IMR-90 (cell line): ENCODE measurements around the gene CRISP2. TPM values are rescaled to one million over a fixed set of nuclear protein-coding genes. Genes with fewer than 3 reads are reported as not detected.

Source experiments
- ATAC-seq: fragments of 200-7000 bp; cut with Tn5 transposase; 2 replicates; pipeline ENCODE4 v1.9.1; 2020; ENCODE audit warnings: low read depth, mild to moderate bottlenecking, moderate library complexity
- BruUV-seq: library from RNA; stranded (reverse); fragments of 400-500 nt; replicated peaks from 2 replicates; lab custom pipeline; 2021; lab: Mats Ljungman, UMichigan
- CTCF ChIA-PET: fragments of 300-600 bp; formaldehyde crosslinking; extraction: SDS; loops from one replicate; lab custom pipeline; 2021; ENCODE audit warnings: antibody characterized with exemption; lab: Yijun Ruan, JAX
- POLR2A ChIA-PET: fragments of 300-600 bp; sonication (Branson Sonifier 250); formaldehyde crosslinking; loops from one replicate; lab custom pipeline; 2022; ENCODE audit warnings: antibody characterized with exemption; ENCODE audit not compliant: unreplicated experiment; lab: Charles Lee
- DNase-seq: peaks from one replicate; pipeline ENCODE4 v3.0.0; 2013
- H2AFZ ChIP-seq: replicated peaks from 2 replicates; pipeline ENCODE3; 2013; ENCODE audit warnings: low read length, mild to moderate bottlenecking; ENCODE audit not compliant: poor library complexity
- H2AK5ac ChIP-seq: 2 replicates; pipeline ENCODE4 v1.6.1; 2013; ENCODE audit warnings: low read depth, low read length, inconsistent platforms
- H2AK9ac ChIP-seq: replicated peaks from 2 replicates; pipeline ENCODE3; 2013; ENCODE audit warnings: mild to moderate bottlenecking, low read depth, low read length, moderate library complexity; ENCODE audit not compliant: poor library complexity
- H2BK120ac ChIP-seq: 2 replicates; pipeline ENCODE4 v1.6.1; 2013; ENCODE audit warnings: low read depth, low read length, inconsistent platforms
- H2BK15ac ChIP-seq: 3 replicates; pipeline ENCODE4 v1.6.1; 2013; ENCODE audit warnings: low read depth, low read length, inconsistent platforms
- H2BK20ac ChIP-seq: 2 replicates; pipeline ENCODE4 v1.6.1; 2013; ENCODE audit warnings: low read depth, mild to moderate bottlenecking, inconsistent platforms, low read length, moderate library complexity
- H2BK5ac ChIP-seq: 2 replicates; pipeline ENCODE4 v1.6.1; 2013; ENCODE audit warnings: mild to moderate bottlenecking, low read depth, low read length, inconsistent platforms; ENCODE audit not compliant: poor library complexity, severe bottlenecking
- H3K14ac ChIP-seq: replicated peaks from 2 replicates; pipeline ENCODE4 v1.6.1; 2013; ENCODE audit warnings: low read depth, low read length, inconsistent platforms
- H3K18ac ChIP-seq: 2 replicates; pipeline ENCODE4 v1.6.1; 2013; ENCODE audit warnings: low read depth, low read length, control low read depth
- H3K23ac ChIP-seq: 2 replicates; pipeline ENCODE4 v1.6.1; 2013; ENCODE audit warnings: low read depth, low read length, inconsistent platforms
- H3K27ac ChIP-seq: 2 replicates; pipeline ENCODE4 v1.5.1; 2013; ENCODE audit warnings: mild to moderate bottlenecking, control low read depth, low read length; ENCODE audit not compliant: insufficient read depth
- H3K27me3 ChIP-seq: 2 replicates; pipeline ENCODE4 v1.6.1; 2013; ENCODE audit warnings: low read length; ENCODE audit not compliant: control insufficient read depth, insufficient read depth
- H3K36me3 ChIP-seq: 2 replicates; pipeline ENCODE4 v1.6.1; 2013; ENCODE audit warnings: low read length, mixed read lengths; ENCODE audit not compliant: control insufficient read depth, insufficient read depth
- H3K4ac ChIP-seq: 2 replicates; pipeline ENCODE4 v1.6.1; 2013; ENCODE audit warnings: low read depth, low read length, inconsistent platforms
- H3K4me1 ChIP-seq: 2 replicates; pipeline ENCODE4 v1.6.1; 2013; ENCODE audit warnings: low read length, mixed read lengths; ENCODE audit not compliant: control insufficient read depth, insufficient read depth
- H3K4me2 ChIP-seq: 2 replicates; pipeline ENCODE4 v1.6.1; 2013; ENCODE audit warnings: low read depth, mild to moderate bottlenecking, control low read depth, low read length, moderate library complexity
- H3K4me3 ChIP-seq: 2 replicates; pipeline ENCODE4 v1.5.1; 2013; ENCODE audit warnings: low read depth, mild to moderate bottlenecking, control low read depth, low read length, moderate library complexity; ENCODE audit not compliant: insufficient read depth
- H3K56ac ChIP-seq: 2 replicates; pipeline ENCODE4 v1.6.1; 2013; ENCODE audit warnings: low read length, inconsistent platforms; ENCODE audit not compliant: insufficient read depth; ENCODE audit errors: extremely low read depth
- H3K79me1 ChIP-seq, 2 experiments: 2 replicates each; pipeline ENCODE4 v1.6.1; 2013; ENCODE audit warnings: low read length in 2 of 2, inconsistent platforms in 1 of 2, low read depth in 1 of 2
- H3K9ac ChIP-seq: 2 replicates; pipeline ENCODE4 v1.6.1; 2013; ENCODE audit warnings: low read depth, low read length, control low read depth
- H3K9me1 ChIP-seq: 2 replicates; pipeline ENCODE4 v1.6.1; 2013; ENCODE audit warnings: low read length, inconsistent platforms; ENCODE audit not compliant: insufficient read depth
- H3K9me3 ChIP-seq: 2 replicates; pipeline ENCODE4 v1.6.1; 2013; ENCODE audit warnings: low read length; ENCODE audit not compliant: control insufficient read depth, insufficient read depth
- H4K20me1 ChIP-seq: 2 replicates; pipeline ENCODE4 v1.6.1; 2013; ENCODE audit warnings: low read length, inconsistent platforms; ENCODE audit not compliant: insufficient read depth
- H4K5ac ChIP-seq: 2 replicates; pipeline ENCODE4 v1.6.1; 2013; ENCODE audit warnings: mild to moderate bottlenecking, low read depth, low read length, control low read depth
- H4K8ac ChIP-seq, 2 experiments: 2 replicates each; pipeline ENCODE4 v1.6.1; 2013; ENCODE audit warnings: low read depth in 2 of 2, low read length in 2 of 2, control low read depth in 1 of 2, inconsistent platforms in 1 of 2
- H4K91ac ChIP-seq: 2 replicates; pipeline ENCODE4 v1.6.1; 2013; ENCODE audit warnings: low read depth, low read length, inconsistent platforms; ENCODE audit not compliant: insufficient read depth
- MXI1 ChIP-seq: IDR thresholded peaks from 2 replicates; pipeline ENCODE4 v1.6.1; 2012; ENCODE audit warnings: low read depth, mild to moderate bottlenecking, low read length, moderate library complexity, borderline replicate concordance
- RAD21 ChIP-seq: IDR thresholded peaks from 2 replicates; pipeline ENCODE4 v1.6.1; 2012; ENCODE audit warnings: low read length, improper control_type of control experiment
- RCOR1 ChIP-seq: IDR thresholded peaks from 2 replicates; pipeline ENCODE4 v1.6.1; 2012; ENCODE audit warnings: mild to moderate bottlenecking, low read length, improper control_type of control experiment; ENCODE audit not compliant: insufficient replicate concordance
- SMC3 ChIP-seq: fragments of 150-350 bp; IDR thresholded peaks from 2 replicates; pipeline ENCODE4 v1.6.1; 2016; ENCODE audit warnings: low read depth, mild to moderate bottlenecking, antibody characterized with exemption, low read length, moderate library complexity
- WGBS, 2 experiments: methylation state at CpG; one replicate each; pipeline versions ENCODE4 v1.1.5 to v1.1.7; 2013; ENCODE audit warnings: missing lambda C conversion rate in 2 of 2; ENCODE audit not compliant: insufficient read length in 1 of 2; ENCODE audit errors: extremely low coverage in 2 of 2; 5-methylcytosine and 5-hydroxymethylcytosine counted together
- dilution Hi-C: fragments of 300-500 bp; cut with HindIII; formaldehyde crosslinking; loops from one replicate; pipeline ENCODE4 v1.14.3; 2018; ENCODE audit warnings: low sequenced_read_pairs; ENCODE audit not compliant: unreplicated experiment
- in situ Hi-C: fragments of 300-500 bp; cut with MboI; formaldehyde crosslinking; loops from 3 replicates; pipeline ENCODE4 v1.14.3; 2019; ENCODE audit warnings: low sequenced_read_pairs, inconsistent platforms, mixed read lengths
- intact Hi-C: fragments of 100-400 bp; cut with micrococcal nuclease; formaldehyde crosslinking; loops from 2 replicates; pipeline ENCODE4 v1.10.0; 2022
- polyA plus RNA-seq, 3 experiments: library from polyadenylated mRNA; depleted of rRNA; stranded (reverse); fragments of >200 nt; gene quantifications; 2 replicates each; pipeline ENCODE4 v1.2.3, GENCODE V29; 2012; ENCODE audit warnings: low replicate concordance in 1 of 3
- total RNA-seq: library from RNA; depleted of rRNA; stranded (reverse); fragments of >200 nt; gene quantifications from 2 replicates; pipeline ENCODE4 v1.2.3, GENCODE V29; 2012
- TF ChIP-seq, protein P1 (sequence below): fragments of 150-350 bp; IDR thresholded peaks from 2 replicates; pipeline ENCODE4 v1.6.1; 2017; ENCODE audit warnings: mild to moderate bottlenecking, antibody characterized with exemption, low read length, low read depth
- TF ChIP-seq, protein P2 (sequence below): fragments of 150-350 bp; IDR thresholded peaks from 2 replicates; pipeline ENCODE4 v1.6.1; 2016; ENCODE audit warnings: low read depth, mild to moderate bottlenecking, low read length, moderate library complexity, borderline replicate concordance

Gene CRISP2
- total and polyA plus RNA-seq, 2 of the 4 experiments (the other 2 are of a cell fraction) = not detected

DNA sequence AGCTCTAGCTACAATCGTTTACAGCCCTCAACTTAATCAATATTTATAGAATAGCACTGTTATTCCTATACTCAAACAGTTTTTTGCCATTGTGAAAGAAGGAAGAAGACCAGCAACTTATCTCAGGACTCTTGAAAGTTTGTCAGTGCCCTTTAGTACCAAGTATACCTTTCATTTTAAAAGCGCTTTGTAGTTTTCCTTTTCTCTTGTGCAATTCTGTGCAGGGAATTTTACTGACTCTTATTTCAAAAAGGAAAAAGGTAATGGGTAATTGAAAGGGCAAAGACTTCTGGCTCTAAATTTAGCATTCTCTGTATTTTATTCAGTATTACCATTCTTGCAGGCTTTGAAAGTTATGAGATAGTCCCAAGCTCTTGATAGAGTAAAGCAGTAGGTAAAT lies 59.9 kb downstream of the CRISP2 start:
- Histone ChIP-seq H4K5ac (no peak overlapping the region), H3K36me3 (no peaks in the 10 kb centered on the region), H3K56ac (no peak overlapping the region), H3K9me1 (no peaks in the 10 kb centered on the region), H2BK20ac (no peak overlapping the region), H3K9ac (no peak overlapping the region), H3K18ac (no peak overlapping the region), H3K79me1 (no peaks in the 10 kb centered on the region), H3K4me3 (no peak overlapping the region), H2BK120ac (no peak overlapping the region), H2BK15ac (no peak overlapping the region), H2AK9ac (no peak overlapping the region), H2AK5ac (no peak overlapping the region), H3K14ac (no peak overlapping the region), H4K8ac (no peak overlapping the region), H2BK5ac (no peak overlapping the region), H4K91ac (no peak overlapping the region), H3K4me1 (no peaks in the 10 kb centered on the region), H3K23ac (no peak overlapping the region), H3K9me3 (no peaks in the 10 kb centered on the region), H3K27me3 (no peaks in the 10 kb centered on the region), H3K4ac (no peak overlapping the region), H3K27ac (no peak overlapping the region), H4K20me1 (no peaks in the 10 kb centered on the region), H2AFZ (no peak overlapping the region), H3K4me2 (no peak overlapping the region)
- DNase-seq (no peak), ATAC-seq (no peak)
- in situ Hi-C loops = no loop called here
- no peak for TF ChIP-seq MXI1
- TF ChIP-seq, protein P1, sequence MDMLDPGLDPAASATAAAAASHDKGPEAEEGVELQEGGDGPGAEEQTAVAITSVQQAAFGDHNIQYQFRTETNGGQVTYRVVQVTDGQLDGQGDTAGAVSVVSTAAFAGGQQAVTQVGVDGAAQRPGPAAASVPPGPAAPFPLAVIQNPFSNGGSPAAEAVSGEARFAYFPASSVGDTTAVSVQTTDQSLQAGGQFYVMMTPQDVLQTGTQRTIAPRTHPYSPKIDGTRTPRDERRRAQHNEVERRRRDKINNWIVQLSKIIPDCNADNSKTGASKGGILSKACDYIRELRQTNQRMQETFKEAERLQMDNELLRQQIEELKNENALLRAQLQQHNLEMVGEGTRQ = no peak
- no peak for TF ChIP-seq RAD21
- TF ChIP-seq SMC3 = no peak
- TF ChIP-seq, protein P2, sequence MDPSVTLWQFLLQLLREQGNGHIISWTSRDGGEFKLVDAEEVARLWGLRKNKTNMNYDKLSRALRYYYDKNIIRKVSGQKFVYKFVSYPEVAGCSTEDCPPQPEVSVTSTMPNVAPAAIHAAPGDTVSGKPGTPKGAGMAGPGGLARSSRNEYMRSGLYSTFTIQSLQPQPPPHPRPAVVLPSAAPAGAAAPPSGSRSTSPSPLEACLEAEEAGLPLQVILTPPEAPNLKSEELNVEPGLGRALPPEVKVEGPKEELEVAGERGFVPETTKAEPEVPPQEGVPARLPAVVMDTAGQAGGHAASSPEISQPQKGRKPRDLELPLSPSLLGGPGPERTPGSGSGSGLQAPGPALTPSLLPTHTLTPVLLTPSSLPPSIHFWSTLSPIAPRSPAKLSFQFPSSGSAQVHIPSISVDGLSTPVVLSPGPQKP = no peak
- no peak for TF ChIP-seq RCOR1
- intact Hi-C loops = no loop called here
- WGBS, 2 experiments = no CpG with 5 or more reads among the region's 2 CpGs
- POLR2A ChIA-PET = no interaction called here
- dilution Hi-C loops = no loop called here
- no TSS peak for BruUV-seq
- CTCF ChIA-PET = no interaction called here
